DOHH2 (cell line): ENCODE results near the gene PICK1.

Experiments
- H3F3A ChIP-seq: fragments of 200-600 bp; sonication (generic), shearing (Covaris generic); 2 replicates; pipeline ENCODE4 v1.6.0; 2016; ENCODE audit warnings: antibody characterized with exemption, mild to moderate bottlenecking; ENCODE audit not compliant: control insufficient read depth, insufficient read depth
- H3K27ac ChIP-seq: fragments of 200-600 bp; sonication (generic); 2 replicates; pipeline ENCODE4 v1.5.1; 2014; ENCODE audit warnings: low read depth, mild to moderate bottlenecking, low read length, moderate library complexity
- H3K27me3 ChIP-seq: fragments of 200-600 bp; sonication (generic); 2 replicates; pipeline ENCODE4 v1.6.1; 2014; ENCODE audit warnings: mild to moderate bottlenecking, low read length, mixed read lengths; ENCODE audit not compliant: control insufficient read depth
- H3K36me3 ChIP-seq: fragments of 200-600 bp; sonication (generic); 2 replicates; pipeline ENCODE4 v1.6.1; 2014; ENCODE audit warnings: mild to moderate bottlenecking, low read length, moderate library complexity, mixed read lengths; ENCODE audit not compliant: control insufficient read depth
- H3K4me1 ChIP-seq: fragments of 200-600 bp; sonication (generic); 2 replicates; pipeline ENCODE4 v1.6.1; 2014; ENCODE audit warnings: mild to moderate bottlenecking, low read length, mixed read lengths; ENCODE audit not compliant: control insufficient read depth
- H3K4me2 ChIP-seq: fragments of 200-600 bp; sonication (generic); 2 replicates; pipeline ENCODE4 v1.6.0; 2014; ENCODE audit warnings: mild to moderate bottlenecking, low read length, moderate library complexity
- H3K4me3 ChIP-seq: fragments of 200-600 bp; sonication (generic); 2 replicates; pipeline ENCODE4 v1.5.1; 2014; ENCODE audit warnings: mild to moderate bottlenecking, low read length, mixed read lengths
- H3K79me2 ChIP-seq: fragments of 200-600 bp; sonication (generic); 2 replicates; pipeline ENCODE4 v1.6.1; 2014; ENCODE audit warnings: mild to moderate bottlenecking, low read length, mixed read lengths; ENCODE audit not compliant: control insufficient read depth
- H3K9me2 ChIP-seq: fragments of 200-600 bp; sonication (generic); replicated peaks from 2 replicates; pipeline ENCODE4 v1.6.1; 2014; ENCODE audit warnings: mild to moderate bottlenecking, low read length, mixed read lengths; ENCODE audit not compliant: control insufficient read depth
- H3K9me3 ChIP-seq: fragments of 200-600 bp; sonication (generic); 2 replicates; pipeline ENCODE4 v1.6.1; 2014; ENCODE audit warnings: antibody characterized with exemption, low read length, mixed read lengths; ENCODE audit not compliant: control insufficient read depth, insufficient read depth
- H4K20me1 ChIP-seq: fragments of 200-600 bp; sonication (generic); 2 replicates; pipeline ENCODE4 v1.6.0; 2014; ENCODE audit warnings: low read depth, mild to moderate bottlenecking, antibody characterized with exemption, low read length, moderate library complexity; ENCODE audit not compliant: control insufficient read depth, insufficient read depth
- EZH2phosphoT487 ChIP-seq: fragments of 200-600 bp; sonication (generic); IDR thresholded peaks from 2 replicates; pipeline ENCODE4 v1.6.1; 2017; ENCODE audit warnings: borderline replicate concordance, mild to moderate bottlenecking, antibody characterized with exemption, low read length, moderate library complexity, mixed read lengths
- TF ChIP-seq, protein P1 (sequence below): fragments of 200-600 bp; sonication (generic); IDR thresholded peaks from one replicate; pipeline ENCODE4 v1.5.1; 2014; ENCODE audit warnings: antibody characterized with exemption, mild to moderate bottlenecking, low read depth, low read length; ENCODE audit not compliant: poor library complexity, severe bottlenecking

The PICK1 gene

DNA sequence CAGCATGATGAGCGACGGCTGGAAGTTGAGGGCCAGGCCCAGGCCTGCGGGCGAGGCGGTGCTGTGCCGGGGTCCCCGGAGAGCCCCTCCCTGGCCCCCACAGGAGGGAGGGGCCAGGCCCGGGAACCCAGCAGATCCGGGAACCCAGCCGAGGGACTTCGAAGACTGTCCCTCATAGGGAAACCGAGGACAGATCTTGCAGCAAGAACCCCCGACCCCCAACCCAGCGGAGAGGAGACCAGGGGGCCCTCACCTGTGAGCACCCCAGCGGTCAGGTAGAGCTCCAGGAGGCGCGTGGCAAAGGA, 24.4 kb downstream of the PICK1 start:
- no peaks in the 10 kb centered on the region for H4K20me1 ChIP-seq
- H3F3A ChIP-seq: no peaks in the 10 kb centered on the region
- H3K36me3 ChIP-seq: no peaks in the 10 kb centered on the region
- H3K9me2 ChIP-seq: no peaks in the 10 kb centered on the region
- H3K4me3 ChIP-seq: no peak overlapping the region
- no peaks in the 10 kb centered on the region for H3K9me3 ChIP-seq
- no peak overlapping the region for H3K27ac ChIP-seq
- no peaks in the 10 kb centered on the region for H3K79me2 ChIP-seq
- H3K4me2 ChIP-seq: no peak overlapping the region
- no peaks in the 10 kb centered on the region for H3K4me1 ChIP-seq
- peaks cover 17% of the 10 kb centered on the region for H3K27me3 ChIP-seq
- TF ChIP-seq EZH2phosphoT487: no peak; the same call in 1 of the 2 replicates
- TF ChIP-seq, protein P1, sequence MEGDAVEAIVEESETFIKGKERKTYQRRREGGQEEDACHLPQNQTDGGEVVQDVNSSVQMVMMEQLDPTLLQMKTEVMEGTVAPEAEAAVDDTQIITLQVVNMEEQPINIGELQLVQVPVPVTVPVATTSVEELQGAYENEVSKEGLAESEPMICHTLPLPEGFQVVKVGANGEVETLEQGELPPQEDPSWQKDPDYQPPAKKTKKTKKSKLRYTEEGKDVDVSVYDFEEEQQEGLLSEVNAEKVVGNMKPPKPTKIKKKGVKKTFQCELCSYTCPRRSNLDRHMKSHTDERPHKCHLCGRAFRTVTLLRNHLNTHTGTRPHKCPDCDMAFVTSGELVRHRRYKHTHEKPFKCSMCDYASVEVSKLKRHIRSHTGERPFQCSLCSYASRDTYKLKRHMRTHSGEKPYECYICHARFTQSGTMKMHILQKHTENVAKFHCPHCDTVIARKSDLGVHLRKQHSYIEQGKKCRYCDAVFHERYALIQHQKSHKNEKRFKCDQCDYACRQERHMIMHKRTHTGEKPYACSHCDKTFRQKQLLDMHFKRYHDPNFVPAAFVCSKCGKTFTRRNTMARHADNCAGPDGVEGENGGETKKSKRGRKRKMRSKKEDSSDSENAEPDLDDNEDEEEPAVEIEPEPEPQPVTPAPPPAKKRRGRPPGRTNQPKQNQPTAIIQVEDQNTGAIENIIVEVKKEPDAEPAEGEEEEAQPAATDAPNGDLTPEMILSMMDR: no peak

DNA sequence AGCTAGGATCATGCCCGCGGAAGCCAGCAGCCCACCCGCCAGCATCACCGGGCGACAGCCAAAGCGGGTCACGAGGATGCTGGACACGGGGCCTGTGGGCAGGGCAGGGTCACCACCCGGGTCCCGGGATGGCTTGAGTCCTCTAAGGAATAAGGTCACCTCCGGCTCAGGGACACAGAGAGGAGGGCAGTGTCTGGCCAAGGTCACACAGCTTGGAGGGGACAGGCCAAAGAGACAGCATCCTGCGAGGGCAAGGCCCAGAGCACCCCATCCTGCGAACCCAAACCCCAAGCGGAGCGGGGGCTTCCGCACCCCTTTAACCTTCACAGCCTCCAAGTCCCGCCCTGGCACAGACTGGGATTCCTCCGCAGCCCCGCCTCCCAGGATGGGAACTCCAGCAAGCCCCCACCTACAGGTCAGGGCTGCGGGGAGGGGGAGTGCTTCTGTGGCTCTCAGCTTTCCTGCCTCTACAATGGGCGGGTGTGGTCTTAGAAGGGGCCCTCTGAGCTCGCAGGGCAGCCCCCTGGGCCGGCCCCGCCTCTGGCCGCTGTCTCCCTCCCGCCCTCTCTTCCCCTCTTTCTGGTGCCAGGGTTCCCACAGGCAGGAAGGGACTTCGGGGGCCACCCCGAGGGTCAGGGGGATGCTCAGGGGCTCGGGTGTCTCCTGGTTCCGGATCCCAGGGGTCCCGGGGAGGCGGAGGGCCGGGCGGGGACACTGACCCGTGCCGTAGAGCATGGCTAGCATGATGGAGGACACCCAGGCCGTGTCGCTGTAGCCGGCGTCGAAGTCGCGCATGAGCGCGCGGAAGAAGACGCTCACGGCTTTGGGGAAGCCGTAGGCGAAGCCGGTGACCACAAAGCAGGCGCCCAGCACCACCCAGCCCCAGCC, 25.0 kb downstream of the PICK1 start:
- peaks cover 17% of the 10 kb centered on the region for H3K27me3 ChIP-seq

GRCh38 chr22:38082986-38083710, 25.9 kb downstream of the PICK1 start:
- H3K9me2 ChIP-seq: no peaks in the 10 kb centered on the region
- H3K27ac ChIP-seq: no peak overlapping the region
- no peaks in the 10 kb centered on the region for H3K4me1 ChIP-seq
- H3K4me2 ChIP-seq: no peak overlapping the region
- no peaks in the 10 kb centered on the region for H4K20me1 ChIP-seq
- H3K36me3 ChIP-seq: no peaks in the 10 kb centered on the region
- H3K4me3 ChIP-seq: no peak overlapping the region
- H3K9me3 ChIP-seq: no peaks in the 10 kb centered on the region
- no peak for TF ChIP-seq EZH2phosphoT487
- TF ChIP-seq, protein P1: no peak
- H3K27me3 ChIP-seq: peaks cover 17% of the 10 kb centered on the region
- H3F3A ChIP-seq: no peaks in the 10 kb centered on the region
- H3K79me2 ChIP-seq: no peaks in the 10 kb centered on the region

More for the DNA sequence above, 25.0 kb downstream of the PICK1 start:
- Histone ChIP-seq H3K27ac (no peak overlapping the region), H3K4me3 (no peak overlapping the region), H3K36me3 (no peaks in the 10 kb centered on the region), H3F3A (no peaks in the 10 kb centered on the region), H4K20me1 (no peaks in the 10 kb centered on the region), H3K9me3 (no peaks in the 10 kb centered on the region), H3K4me1 (no peaks in the 10 kb centered on the region), H3K4me2 (no peak overlapping the region), H3K79me2 (no peaks in the 10 kb centered on the region), H3K9me2 (no peaks in the 10 kb centered on the region)
- no peak for TF ChIP-seq EZH2phosphoT487
- TF ChIP-seq, protein P1: no peak
